CD8-positive, alpha-beta memory T cell (primary cell): Measurements from ENCODE around the gene GEMIN2. TPM values are rescaled to one million over a fixed set of nuclear protein-coding genes. Genes with fewer than 3 reads are reported as not detected.

Source experiments
- CTCF ChIA-PET: fragments of 350-600 bp; sonication (Branson Sonifier 250); formaldehyde crosslinking; loops from one replicate; lab custom pipeline; 2021; ENCODE audit warnings: antibody characterized with exemption; lab: Charles Lee
- POLR2A ChIA-PET: fragments of 350-600 bp; sonication (Branson Sonifier 250); formaldehyde crosslinking; loops from one replicate; lab custom pipeline; 2021; ENCODE audit warnings: antibody characterized with exemption; lab: Charles Lee
- DNase-seq, 5 donors: peaks; one replicate each; pipeline versions ENCODE4 v3.0.0 to v3.0.0-alpha.2; 2020 to 2022; ENCODE audit warnings: mixed read lengths in 1 of 5
- H3K27ac ChIP-seq: one replicate; pipeline ENCODE4 v1.7.0; 2013; ENCODE audit warnings: low read depth, mild to moderate bottlenecking, low read length, moderate library complexity
- H3K27me3 ChIP-seq: 2 replicates; pipeline ENCODE4 v1.7.0; 2013; ENCODE audit warnings: low read length, mild to moderate bottlenecking; ENCODE audit not compliant: insufficient read depth, poor library complexity, severe bottlenecking
- H3K36me3 ChIP-seq: 2 replicates; pipeline ENCODE4 v1.7.0; 2013; ENCODE audit warnings: mild to moderate bottlenecking, low read length, moderate library complexity; ENCODE audit not compliant: insufficient read depth
- H3K4me1 ChIP-seq: 2 replicates; pipeline ENCODE4 v1.7.0; 2013; ENCODE audit warnings: mild to moderate bottlenecking, low read length, moderate library complexity; ENCODE audit not compliant: insufficient read depth
- H3K4me3 ChIP-seq: 2 replicates; pipeline ENCODE4 v1.7.0; 2013; ENCODE audit warnings: mild to moderate bottlenecking, low read length
- H3K9me3 ChIP-seq: 2 replicates; pipeline ENCODE4 v1.7.0; 2013; ENCODE audit warnings: mild to moderate bottlenecking, low read length
- H3K27ac Mint-ChIP-seq, 8 donors: one replicate each; pipeline ENCODE4 v1.8.0; 2020 to 2021; ENCODE audit warnings: mixed read lengths in 8 of 8, mild to moderate bottlenecking in 6 of 8, inconsistent platforms in 3 of 8, moderate library complexity in 3 of 8
- H3K27me3 Mint-ChIP-seq, 2 donors: one replicate each; pipeline ENCODE4 v1.8.0; 2020 to 2021; ENCODE audit warnings: mixed read lengths in 2 of 2, mild to moderate bottlenecking in 1 of 2, moderate library complexity in 1 of 2
- H3K36me3 Mint-ChIP-seq, 3 donors: one replicate each; pipeline ENCODE4 v1.8.0; 2020 to 2021; ENCODE audit warnings: mixed read lengths in 3 of 3, inconsistent platforms in 1 of 3, mild to moderate bottlenecking in 1 of 3
- H3K4me1 Mint-ChIP-seq, 3 donors: one replicate each; pipeline ENCODE4 v1.8.0; 2020 to 2021; ENCODE audit warnings: mixed read lengths in 3 of 3, inconsistent platforms in 1 of 3, mild to moderate bottlenecking in 1 of 3
- H3K4me3 Mint-ChIP-seq, 7 donors: one replicate each; pipeline ENCODE4 v1.8.0; 2020 to 2021; ENCODE audit warnings: mixed read lengths in 7 of 7, mild to moderate bottlenecking in 6 of 7, moderate library complexity in 4 of 7, inconsistent platforms in 2 of 7
- H3K9me3 Mint-ChIP-seq, 5 donors: one replicate each; pipeline ENCODE4 v1.8.0; 2020 to 2022; ENCODE audit warnings: mixed read lengths in 5 of 5, mild to moderate bottlenecking in 3 of 5, moderate library complexity in 2 of 5, inconsistent platforms in 1 of 5
- polyA plus RNA-seq: library from polyadenylated mRNA; unstranded; fragments of 300-500 nt; fragmentation: Illumina TruSeq; gene quantifications from one replicate; pipeline ENCODE4 v1.2.3, GENCODE V29; 2021
- total RNA-seq, 2 experiments: library from RNA; stranded (reverse); gene quantifications; one replicate each; pipeline ENCODE4 v1.2.3, GENCODE V29; 2021

Gene GEMIN2
- total and polyA plus RNA-seq, 3 experiments from 2014 or later: 10.1 to 18.1 (median 17.0) TPM

- CTCF ChIA-PET: interaction anchor here (0.8 to 1.4 kb wide), 6 partner anchors 8 to 262 kb away, joined by 3 to 7 read pairs (median 5); partner anchors contain the start of gene GEMIN2
- POLR2A ChIA-PET: interaction anchor here (1.4 to 1.7 kb wide), 4 partner anchors 59 to 263 kb away, joined by 6 to 29 read pairs (median 14); partner anchors contain the start of genes FBXO33 and SEC23A
- no peak for DNase-seq
- no peaks in the 10 kb centered on the region for H3K36me3 ChIP-seq
- peak overlapping the region; percentile 89 to 100 (median 98) for H3K27ac Mint-ChIP-seq
- H3K4me1 Mint-ChIP-seq: peaks cover 47 to 66% (median 63%) of the 10 kb centered on the region in 3 donors
- H3K4me3 ChIP-seq: peak overlapping the region; percentile 88
- H3K4me3 Mint-ChIP-seq: peak overlapping the region; percentile 89 to 100 (median 99)
- peaks cover 41% of the 10 kb centered on the region for H3K4me1 ChIP-seq
- no peaks in the 10 kb centered on the region for H3K9me3 ChIP-seq
- H3K9me3 Mint-ChIP-seq: no peaks in the 10 kb centered on the region
- H3K27ac ChIP-seq: peak overlapping the region; percentile 98
- peaks cover 0 to 29% (median 2%) of the 10 kb centered on the region in 3 donors for H3K36me3 Mint-ChIP-seq
- no peaks in the 10 kb centered on the region for H3K27me3 ChIP-seq
- H3K27me3 Mint-ChIP-seq: no peaks in the 10 kb centered on the region
Observed at GRCh38 chr14:39169541-39169900, 55.4 kb downstream of the GEMIN2 start.

- Histone ChIP-seq H3K4me1 (peaks cover 51% of the 10 kb centered on the region), H3K9me3 (no peaks in the 10 kb centered on the region), H3K27ac (no peak overlapping the region), H3K36me3 (peaks cover 19% of the 10 kb centered on the region), H3K4me3 (no peak overlapping the region), H3K27me3 (no peaks in the 10 kb centered on the region)
- Mint-ChIP-seq H3K27me3 (peaks cover 0 to 3% of the 10 kb centered on the region in 2 donors), H3K4me1 (peaks cover 53 to 64% (median 60%) of the 10 kb centered on the region in 3 donors), H3K27ac (peak overlapping the region; percentile 38 to 97 (median 64)), H3K36me3 (peaks cover 7 to 50% (median 8%) of the 10 kb centered on the region in 3 donors), H3K4me3 (peak overlapping the region in 6 of 7 donors; percentile 51 to 77 (median 62)), H3K9me3 (no peaks in the 10 kb centered on the region)
- ChIA-PET POLR2A (interaction anchor here (0.7 to 3.2 kb wide), 2 partner anchors 12 to 259 kb away, joined by 4 to 32 read pairs; partner anchors contain the start of gene FBXO33), CTCF (interaction anchor here (1.4 kb wide), 1 partner anchor 259 kb away, joined by 4 read pairs; the partner anchor contains the start of gene FBXO33)
- no peak for DNase-seq
Observed at GRCh38 chr14:39173198-39173597, 59.1 kb downstream of the GEMIN2 start.

GRCh38 chr14:39174560-39175444 lies 60.7 kb downstream of the GEMIN2 start, which contains the start of gene PNN:
TSS of gene PNN (plus strand) at chr14:39175254. CDS start at chr14:39175280, 26 bp downstream.
- ChIA-PET POLR2A (interaction anchor here (0.6 to 3.2 kb wide), 8 partner anchors 11 to 257 kb away, joined by 3 to 32 read pairs (median 5); partner anchors contain the start of genes FBXO33 and GEMIN2), CTCF (interaction anchor here (1.3 kb wide), 2 partner anchors 11 to 15 kb away, joined by 3 to 4 read pairs; no protein-coding TSS in a partner anchor)
- H3K27me3 Mint-ChIP-seq: peaks cover 0 to 3% of the 10 kb centered on the region in 2 donors
- no peaks in the 10 kb centered on the region for H3K9me3 Mint-ChIP-seq
- peak within 1 kb of the TSS; percentile 91 for H3K4me3 ChIP-seq
- H3K27ac ChIP-seq: peak within 1 kb of the TSS; percentile 96
- peaks cover 45 to 58% (median 57%) of the 10 kb centered on the region in 3 donors for H3K4me1 Mint-ChIP-seq
- peak within 1 kb of the TSS; percentile 97 to 100 (median 99) for H3K27ac Mint-ChIP-seq
- H3K4me3 Mint-ChIP-seq: peak within 1 kb of the TSS; percentile 97 to 100 (median 99)
- H3K27me3 ChIP-seq: no peaks in the 10 kb centered on the region
- peaks cover 32% of the 10 kb centered on the region for H3K36me3 ChIP-seq
- peaks cover 36% of the 10 kb centered on the region for H3K4me1 ChIP-seq
- DNase-seq: peak; percentile 92 to 99 (median 98)
- H3K36me3 Mint-ChIP-seq: peaks cover 8 to 52% (median 14%) of the 10 kb centered on the region in 3 donors
- no peaks in the 10 kb centered on the region for H3K9me3 ChIP-seq

GRCh38 chr14:39175445-39176262 lies 61.5 kb downstream of the GEMIN2 start:
- Histone ChIP-seq H3K36me3 (peaks cover 40% of the 10 kb centered on the region), H3K4me1 (peaks cover 41% of the 10 kb centered on the region), H3K27ac (peak overlapping the region; percentile 96), H3K9me3 (no peaks in the 10 kb centered on the region), H3K27me3 (no peaks in the 10 kb centered on the region), H3K4me3 (peak overlapping the region; percentile 91)
- Mint-ChIP-seq H3K4me3 (peak overlapping the region; percentile 97 to 100 (median 99)), H3K4me1 (peaks cover 38 to 53% (median 50%) of the 10 kb centered on the region in 3 donors), H3K9me3 (no peaks in the 10 kb centered on the region), H3K27me3 (peaks cover 0 to 3% of the 10 kb centered on the region in 2 donors), H3K27ac (peak overlapping the region; percentile 97 to 100 (median 99)), H3K36me3 (peaks cover 8 to 46% (median 15%) of the 10 kb centered on the region in 3 donors)
- peak in 1 of 5 donors; percentile 27 for DNase-seq
- ChIA-PET POLR2A (interaction anchor here (0.6 to 3.2 kb wide), 8 partner anchors 10 to 256 kb away, joined by 3 to 32 read pairs (median 5); partner anchors contain the start of genes FBXO33 and GEMIN2), CTCF (interaction anchor here (1.3 kb wide), 2 partner anchors 10 to 14 kb away, joined by 3 to 4 read pairs; no protein-coding TSS in a partner anchor)

GRCh38 chr14:39176263-39177167 lies 62.4 kb downstream of the GEMIN2 start:
- Histone ChIP-seq H3K4me3 (peak overlapping the region; percentile 91), H3K27ac (peak overlapping the region; percentile 96), H3K27me3 (no peaks in the 10 kb centered on the region), H3K9me3 (no peaks in the 10 kb centered on the region), H3K4me1 (peaks cover 36% of the 10 kb centered on the region), H3K36me3 (peaks cover 49% of the 10 kb centered on the region)
- peaks cover 35 to 48% (median 44%) of the 10 kb centered on the region in 3 donors for H3K4me1 Mint-ChIP-seq
- H3K9me3 Mint-ChIP-seq: no peaks in the 10 kb centered on the region
- ChIA-PET CTCF (interaction anchor here (0.6 kb wide), 1 partner anchor 130 kb away, joined by 3 read pairs; no protein-coding TSS in a partner anchor), POLR2A (interaction anchor here (1.7 to 3.2 kb wide), 2 partner anchors 73 to 256 kb away, joined by 4 to 32 read pairs; partner anchors contain the start of gene FBXO33)
- H3K27ac Mint-ChIP-seq: peak overlapping the region; percentile 97 to 100 (median 99)
- H3K4me3 Mint-ChIP-seq: peak overlapping the region; percentile 97 to 100 (median 99)
- DNase-seq: no peak
- H3K27me3 Mint-ChIP-seq: peaks cover 0 to 3% of the 10 kb centered on the region in 2 donors
- peaks cover 8 to 46% (median 15%) of the 10 kb centered on the region in 3 donors for H3K36me3 Mint-ChIP-seq

- H3K27ac Mint-ChIP-seq: peak overlapping the region in 6 of 8 donors; percentile 14 to 82 (median 62)
- H3K4me1 Mint-ChIP-seq: peaks cover 33 to 48% (median 44%) of the 10 kb centered on the region in 3 donors
- no peaks in the 10 kb centered on the region for H3K27me3 ChIP-seq
- ChIA-PET POLR2A (no interaction called here), CTCF (interaction anchor here (0.6 to 1.3 kb wide), 2 partner anchors 17 to 130 kb away, joined by 3 read pairs; no protein-coding TSS in a partner anchor)
- peaks cover 8 to 46% (median 15%) of the 10 kb centered on the region in 3 donors for H3K36me3 Mint-ChIP-seq
- no peak overlapping the region for H3K4me3 ChIP-seq
- H3K9me3 ChIP-seq: no peaks in the 10 kb centered on the region
- no peak overlapping the region for H3K27ac ChIP-seq
- H3K9me3 Mint-ChIP-seq: no peaks in the 10 kb centered on the region
- DNase-seq: no peak
- H3K27me3 Mint-ChIP-seq: peaks cover 0 to 3% of the 10 kb centered on the region in 2 donors
- H3K36me3 ChIP-seq: peaks cover 50% of the 10 kb centered on the region
- peaks cover 36% of the 10 kb centered on the region for H3K4me1 ChIP-seq
- peak overlapping the region; percentile 26 to 86 (median 38) for H3K4me3 Mint-ChIP-seq
Observed at GRCh38 chr14:39177168-39177545, 63.0 kb downstream of the GEMIN2 start.
